GM23248 (cell line): ENCODE results near the gene MYO5B. TPM values are rescaled to one million over a fixed set of nuclear protein-coding genes. Genes with fewer than 3 reads are reported as not detected.

Source experiments
- DNase-seq: peaks from one replicate; pipeline ENCODE4 v3.0.0-alpha.2; 2015
- H2AFZ ChIP-seq: fragments of 200-600 bp; sonication (generic); 2 replicates; pipeline ENCODE4 v1.6.1; 2016; ENCODE audit warnings: antibody characterized with exemption
- H3F3A ChIP-seq: fragments of 200-600 bp; sonication (generic); 2 replicates; pipeline ENCODE4 v1.6.1; 2016; ENCODE audit warnings: mild to moderate bottlenecking, antibody characterized with exemption, mixed run types; ENCODE audit not compliant: insufficient read depth
- H3K27ac ChIP-seq: fragments of 200-600 bp; sonication (generic); 2 replicates; pipeline ENCODE4 v1.5.1; 2016; ENCODE audit warnings: mild to moderate bottlenecking
- H3K27me3 ChIP-seq: fragments of 200-600 bp; sonication (generic); replicated peaks from 2 replicates; pipeline ENCODE4 v1.6.1; 2016; ENCODE audit warnings: mild to moderate bottlenecking; ENCODE audit not compliant: insufficient read depth
- H3K36me3 ChIP-seq: fragments of 200-600 bp; sonication (generic); 2 replicates; pipeline ENCODE4 v1.6.1; 2016; ENCODE audit warnings: low read depth, mild to moderate bottlenecking
- H3K4me1 ChIP-seq: fragments of 200-600 bp; sonication (generic); 2 replicates; pipeline ENCODE4 v1.6.1; 2016; ENCODE audit warnings: mild to moderate bottlenecking; ENCODE audit not compliant: insufficient read depth
- H3K4me2 ChIP-seq: fragments of 200-600 bp; sonication (generic); one replicate; pipeline ENCODE4 v1.6.1; 2016; ENCODE audit warnings: mild to moderate bottlenecking; ENCODE audit not compliant: unreplicated experiment
- H3K4me3 ChIP-seq: fragments of 200-600 bp; sonication (generic); 2 replicates; pipeline ENCODE4 v1.5.1; 2016; ENCODE audit warnings: mild to moderate bottlenecking
- H3K79me2 ChIP-seq: fragments of 200-600 bp; sonication (generic); 2 replicates; pipeline ENCODE4 v1.6.1; 2016; ENCODE audit warnings: mild to moderate bottlenecking; ENCODE audit not compliant: insufficient read depth
- H3K9ac ChIP-seq: fragments of 200-600 bp; sonication (generic); 2 replicates; pipeline ENCODE4 v1.6.1; 2016; ENCODE audit warnings: mild to moderate bottlenecking
- H3K9me2 ChIP-seq: fragments of 200-600 bp; sonication (generic); 2 replicates; pipeline ENCODE4 v1.6.1; 2016; ENCODE audit warnings: mixed run types, mild to moderate bottlenecking, moderate library complexity; ENCODE audit not compliant: insufficient read depth
- H3K9me3 ChIP-seq: fragments of 200-600 bp; sonication (generic); one replicate; pipeline ENCODE4 v1.6.1; 2017; ENCODE audit warnings: low read depth
- H4K20me1 ChIP-seq: fragments of 200-600 bp; sonication (generic); 2 replicates; pipeline ENCODE4 v1.6.0; 2016; ENCODE audit not compliant: insufficient read depth
- EZH2 ChIP-seq: fragments of 200-600 bp; sonication (generic); IDR thresholded peaks from 2 replicates; pipeline ENCODE4 v1.6.1; 2018; ENCODE audit warnings: antibody characterized with exemption, mild to moderate bottlenecking; ENCODE audit not compliant: insufficient read depth, poor library complexity, severe bottlenecking
- EZH2phosphoT487 ChIP-seq: fragments of 200-600 bp; sonication (generic); IDR thresholded peaks from 2 replicates; pipeline ENCODE4 v1.6.1; 2018; ENCODE audit warnings: antibody characterized with exemption, moderate library complexity, mild to moderate bottlenecking, low read depth; ENCODE audit not compliant: insufficient read depth
- WGBS, 2 experiments: methylation state at CpG; one replicate each; pipeline ENCODE4 v1.1.6; 2015 to 2017; ENCODE audit warnings: low lambda C conversion rate in 2 of 2, low coverage in 1 of 2; ENCODE audit errors: missing lambda C conversion rate in 2 of 2; 5-methylcytosine and 5-hydroxymethylcytosine counted together
- in situ Hi-C: fragments of 300-500 bp; cut with MboI; formaldehyde crosslinking; loops from 2 replicates; pipeline ENCODE4 v1.15.0; 2020
- polyA plus RNA-seq: library from polyadenylated mRNA; unstranded; fragments of >200 nt; fragmentation: Nextera tagmentation; extraction: Ambion mirVana; gene quantifications from 2 replicates; pipeline ENCODE4 v1.2.1, GENCODE V29; 2016
- total RNA-seq: library from RNA; depleted of rRNA; stranded (reverse); fragments of >200 nt; shearing (Covaris generic); gene quantifications from 2 replicates; pipeline ENCODE4 v1.2.3, GENCODE V29; 2014

The MYO5B gene
- total and polyA plus RNA-seq, 2 experiments from 2014 or later, result 0.03 TPM; not detected in 1

- H3K36me3 ChIP-seq, result no peaks in the 10 kb centered on the region
- TF ChIP-seq EZH2, result no peak
- TF ChIP-seq EZH2phosphoT487, result no peak
- H3K9ac ChIP-seq, result no peak overlapping the region
- H3K4me3 ChIP-seq, result no peak overlapping the region
- 15 to 19% methylated on average over 15 of the region's 15 CpGs for WGBS, 2 experiments
- no peaks in the 10 kb centered on the region for H4K20me1 ChIP-seq
- no peak overlapping the region for H2AFZ ChIP-seq
- no peaks in the 10 kb centered on the region for H3K9me3 ChIP-seq
- H3K4me2 ChIP-seq, result no peak overlapping the region
- H3F3A ChIP-seq, result no peaks in the 10 kb centered on the region
- no peaks in the 10 kb centered on the region for H3K79me2 ChIP-seq
- peaks cover 15% of the 10 kb centered on the region; the same call in 1 of the 2 replicates for H3K27me3 ChIP-seq
- in situ Hi-C loops, result no loop called here
- no peak for DNase-seq
- no peaks in the 10 kb centered on the region for H3K4me1 ChIP-seq
- H3K27ac ChIP-seq, result no peak overlapping the region
- no peaks in the 10 kb centered on the region for H3K9me2 ChIP-seq
Measured at GRCh38 chr18:49976795-49977560, 218.0 kb downstream of the MYO5B start.

GRCh38 chr18:49976001-49976400, 218.9 kb downstream of the MYO5B start:
- H3K27me3 ChIP-seq, result peaks cover 15% of the 10 kb centered on the region; the same call in 1 of the 2 replicates
- no peak overlapping the region for H3K9ac ChIP-seq
- H4K20me1 ChIP-seq, result no peaks in the 10 kb centered on the region
- no peaks in the 10 kb centered on the region for H3K36me3 ChIP-seq
- in situ Hi-C loops, result no loop called here
- no peaks in the 10 kb centered on the region for H3F3A ChIP-seq
- H3K4me2 ChIP-seq, result no peak overlapping the region
- no peaks in the 10 kb centered on the region for H3K79me2 ChIP-seq
- H3K4me1 ChIP-seq, result no peaks in the 10 kb centered on the region
- H3K27ac ChIP-seq, result no peak overlapping the region
- WGBS, 2 experiments, result 31 to 51% methylated on average over 3 of the region's 3 CpGs
- H3K4me3 ChIP-seq, result no peak overlapping the region
- H2AFZ ChIP-seq, result no peak overlapping the region
- TF ChIP-seq EZH2 (no peak), EZH2phosphoT487 (no peak)
- no peak for DNase-seq
- no peaks in the 10 kb centered on the region for H3K9me2 ChIP-seq
- no peaks in the 10 kb centered on the region for H3K9me3 ChIP-seq

- Histone ChIP-seq H3K36me3 (no peaks in the 10 kb centered on the region), H3K27me3 (peaks cover 20% of the 10 kb centered on the region; the same call in 1 of the 2 replicates), H3K9me2 (no peaks in the 10 kb centered on the region), H3K79me2 (no peaks in the 10 kb centered on the region), H3K4me1 (no peaks in the 10 kb centered on the region), H4K20me1 (no peaks in the 10 kb centered on the region), H3F3A (no peaks in the 10 kb centered on the region), H3K27ac (no peak overlapping the region), H3K4me2 (no peak overlapping the region), H3K9ac (no peak overlapping the region), H3K9me3 (no peaks in the 10 kb centered on the region), H3K4me3 (no peak overlapping the region), H2AFZ (no peak overlapping the region)
- no peak for DNase-seq
- TF ChIP-seq EZH2, result no peak
- no peak for TF ChIP-seq EZH2phosphoT487
- 65% methylated on average over 9 of the region's 9 CpGs for WGBS, 2 experiments
- in situ Hi-C loops, result no loop called here
Measured at GRCh38 chr18:49974079-49974478, 220.9 kb downstream of the MYO5B start.

GRCh38 chr18:49973592-49973991, 221.4 kb downstream of the MYO5B start:
- H3K36me3 ChIP-seq, result no peaks in the 10 kb centered on the region
- DNase-seq, result no peak
- H3K4me2 ChIP-seq, result no peak overlapping the region
- no peaks in the 10 kb centered on the region for H3K79me2 ChIP-seq
- H3K4me1 ChIP-seq, result no peaks in the 10 kb centered on the region
- no peak overlapping the region for H3K4me3 ChIP-seq
- no peaks in the 10 kb centered on the region for H3K9me3 ChIP-seq
- no peak overlapping the region for H2AFZ ChIP-seq
- H3K9me2 ChIP-seq, result no peaks in the 10 kb centered on the region
- H3K9ac ChIP-seq, result no peak overlapping the region
- in situ Hi-C loops, result no loop called here
- no peak overlapping the region for H3K27ac ChIP-seq
- peaks cover 20% of the 10 kb centered on the region; the same call in 1 of the 2 replicates for H3K27me3 ChIP-seq
- no peaks in the 10 kb centered on the region for H3F3A ChIP-seq
- 24 to 29% methylated on average over 3 of the region's 3 CpGs for WGBS, 2 experiments
- TF ChIP-seq EZH2 (no peak), EZH2phosphoT487 (no peak)
- H4K20me1 ChIP-seq, result no peaks in the 10 kb centered on the region
